OCI-LY1 (cell line): Measurements from ENCODE around the gene OR8G1.
"Not testable (repeated sequence)": the region's sequence is repeated elsewhere in the genome, so short reads cannot be mapped to it uniquely, and the experiment has no call there.

Experiments used
- EZH2 ChIP-seq: fragments of 200-600 bp; sonication (generic), shearing (Covaris generic); IDR thresholded peaks from 2 replicates; pipeline ENCODE4 v1.8.0; 2017; ENCODE audit warnings: borderline replicate concordance, mixed run types, mild to moderate bottlenecking, antibody characterized with exemption, low read length, moderate library complexity, mixed read lengths
- TF ChIP-seq, protein P1 (sequence below): fragments of 200-600 bp; sonication (generic), shearing (Covaris generic); IDR thresholded peaks from 2 replicates; pipeline ENCODE4 v1.5.1; 2017; ENCODE audit warnings: mild to moderate bottlenecking, antibody characterized with exemption, low read length, moderate library complexity, mixed read lengths

GRCh38 chr11:124249869-124250268 lies 9.0 kb downstream of the OR8G1 start:
- TF ChIP-seq, protein P1, sequence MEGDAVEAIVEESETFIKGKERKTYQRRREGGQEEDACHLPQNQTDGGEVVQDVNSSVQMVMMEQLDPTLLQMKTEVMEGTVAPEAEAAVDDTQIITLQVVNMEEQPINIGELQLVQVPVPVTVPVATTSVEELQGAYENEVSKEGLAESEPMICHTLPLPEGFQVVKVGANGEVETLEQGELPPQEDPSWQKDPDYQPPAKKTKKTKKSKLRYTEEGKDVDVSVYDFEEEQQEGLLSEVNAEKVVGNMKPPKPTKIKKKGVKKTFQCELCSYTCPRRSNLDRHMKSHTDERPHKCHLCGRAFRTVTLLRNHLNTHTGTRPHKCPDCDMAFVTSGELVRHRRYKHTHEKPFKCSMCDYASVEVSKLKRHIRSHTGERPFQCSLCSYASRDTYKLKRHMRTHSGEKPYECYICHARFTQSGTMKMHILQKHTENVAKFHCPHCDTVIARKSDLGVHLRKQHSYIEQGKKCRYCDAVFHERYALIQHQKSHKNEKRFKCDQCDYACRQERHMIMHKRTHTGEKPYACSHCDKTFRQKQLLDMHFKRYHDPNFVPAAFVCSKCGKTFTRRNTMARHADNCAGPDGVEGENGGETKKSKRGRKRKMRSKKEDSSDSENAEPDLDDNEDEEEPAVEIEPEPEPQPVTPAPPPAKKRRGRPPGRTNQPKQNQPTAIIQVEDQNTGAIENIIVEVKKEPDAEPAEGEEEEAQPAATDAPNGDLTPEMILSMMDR: not testable (repeated sequence)
- TF ChIP-seq EZH2: not testable (repeated sequence)
